HepG2 (cell line): ENCODE results near the gene CCDC18. TPM values are rescaled to one million over a fixed set of nuclear protein-coding genes. Genes with fewer than 3 reads are reported as not detected.

Source experiments
- HDAC2 ChIP-seq: sonication (generic); formaldehyde crosslinking; IDR thresholded peaks from 2 replicates; pipeline ENCODE4 v1.4.0; 2020; ENCODE audit warnings: missing genetic modification reagents
- KLF12 ChIP-seq: sonication (generic); formaldehyde crosslinking; IDR thresholded peaks from 2 replicates; pipeline ENCODE4 v1.4.0; 2020; ENCODE audit warnings: missing genetic modification reagents, borderline replicate concordance
- KLF6 ChIP-seq: IDR thresholded peaks from 2 replicates; pipeline ENCODE4 v1.8.0; 2016; ENCODE audit warnings: missing biosample characterization, missing genetic modification reagents
- PAF1 ChIP-seq: IDR thresholded peaks from 2 replicates; pipeline ENCODE4 v1.6.1; 2016; ENCODE audit warnings: missing genetic modification reagents, missing compliant biosample characterization
- SOX5 ChIP-seq: IDR thresholded peaks from 2 replicates; pipeline ENCODE4 v1.6.1; 2016; ENCODE audit warnings: borderline replicate concordance
- STAT5B ChIP-seq: sonication (generic); formaldehyde crosslinking; IDR thresholded peaks from 2 replicates; pipeline ENCODE4 v1.4.0; 2020; ENCODE audit warnings: missing genetic modification reagents
- U2AF2 ChIP-seq: fragments of 200-400 bp; formaldehyde crosslinking; IDR thresholded peaks from 2 replicates; pipeline ENCODE4 v1.6.1; 2017; ENCODE audit warnings: low read depth, mild to moderate bottlenecking, low read length
- WIZ ChIP-seq: sonication (generic); formaldehyde crosslinking; IDR thresholded peaks from 2 replicates; pipeline ENCODE4 v1.5.1; 2020; ENCODE audit warnings: mild to moderate bottlenecking, missing genetic modification reagents
- ZFY ChIP-seq: sonication (generic); formaldehyde crosslinking; IDR thresholded peaks from 2 replicates; pipeline ENCODE4 v1.4.0; 2020; ENCODE audit warnings: missing genetic modification reagents
- ZNF737 ChIP-seq: sonication (generic); formaldehyde crosslinking; IDR thresholded peaks from 2 replicates; pipeline ENCODE4 v1.5.0; 2020; ENCODE audit warnings: missing genetic modification reagents, mild to moderate bottlenecking, borderline replicate concordance
- ZNF841 ChIP-seq: sonication (generic); formaldehyde crosslinking; IDR thresholded peaks from 2 replicates; pipeline ENCODE4 v1.8.1; 2023; ENCODE audit warnings: missing genetic modification reagents, borderline replicate concordance
- polyA plus RNA-seq, 8 experiments: library from polyadenylated mRNA; depleted of rRNA in 3 of 8; stranded (reverse) in 7 of 8; unstranded in 1 of 8; fragments of >200 nt; fragmentation: Illumina TruSeq in 4 of 8; extraction: Trizol in 4 of 8; gene quantifications; 2 replicates each; pipeline versions ENCODE4 v1.2.1 to v1.2.3, GENCODE V29; 2011 to 2016; ENCODE audit warnings: low read depth in 4 of 8, missing spikeins in 1 of 8, mixed read lengths in 1 of 8; ENCODE audit not compliant: insufficient read depth in 1 of 8
- total RNA-seq, 5 experiments: library from RNA; depleted of rRNA; stranded (reverse); fragments of >200 nt; fragmentation: Illumina TruSeq; extraction: Trizol; gene quantifications; 2 replicates each; pipeline ENCODE4 v1.2.3, GENCODE V29; 2016; ENCODE audit warnings: low read depth in 1 of 5
- TF ChIP-seq, protein P1 (sequence below): sonication (generic); formaldehyde crosslinking; IDR thresholded peaks from 2 replicates; pipeline ENCODE4 v1.4.0; 2020; ENCODE audit warnings: missing genetic modification reagents, borderline replicate concordance
- TF ChIP-seq, protein P2 (sequence below): sonication (generic); formaldehyde crosslinking; IDR thresholded peaks from 2 replicates; pipeline ENCODE4 v1.9.0; 2021; ENCODE audit warnings: missing genetic modification reagents, borderline replicate concordance
- TF ChIP-seq, protein P3 (sequence below): sonication (generic); formaldehyde crosslinking; IDR thresholded peaks from 2 replicates; pipeline ENCODE4 v1.4.0; 2020; ENCODE audit warnings: missing genetic modification reagents
- TF ChIP-seq, protein P4 (sequence below): sonication (generic); formaldehyde crosslinking; IDR thresholded peaks from 2 replicates; pipeline ENCODE4 v1.8.0; 2022; ENCODE audit warnings: missing genetic modification reagents, mild to moderate bottlenecking, borderline replicate concordance
- TF ChIP-seq, protein P5 (sequence below): sonication (generic); formaldehyde crosslinking; conservative IDR thresholded peaks from 2 replicates; pipeline ENCODE4 v1.4.0; 2020; ENCODE audit warnings: mild to moderate bottlenecking, missing genetic modification reagents, moderate library complexity
- TF ChIP-seq, protein P6 (sequence below): sonication (generic); formaldehyde crosslinking; IDR thresholded peaks from 2 replicates; pipeline ENCODE4 v1.8.1; 2023; ENCODE audit warnings: missing genetic modification reagents, inconsistent platforms, borderline replicate concordance

Gene CCDC18
- total and polyA plus RNA-seq, 2 of the 13 experiments (the other 11 are each of a cell fraction or from before 2014, with no cell fraction given): 1.9 to 18.4 TPM

DNA sequence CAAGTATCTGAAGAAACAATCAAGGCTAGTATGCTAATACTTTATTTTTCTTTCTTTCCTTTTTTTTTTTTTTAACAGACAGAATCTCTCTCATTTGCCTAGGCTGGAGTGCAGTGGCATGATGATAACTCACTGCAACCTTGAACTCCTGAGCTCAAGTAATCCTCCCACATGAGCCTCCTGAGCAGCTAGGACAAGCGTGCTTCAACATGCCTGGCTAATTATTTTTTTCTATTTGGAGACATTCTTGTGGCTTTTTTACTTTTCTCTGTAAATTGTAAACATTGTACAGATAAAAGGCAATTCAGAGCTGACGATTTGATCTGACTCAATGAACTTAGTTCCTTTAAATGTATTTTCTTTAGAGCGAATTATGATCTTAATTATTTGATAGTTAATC lies 41.4 kb downstream of the CCDC18 start (continued):
- TF ChIP-seq, protein P1, sequence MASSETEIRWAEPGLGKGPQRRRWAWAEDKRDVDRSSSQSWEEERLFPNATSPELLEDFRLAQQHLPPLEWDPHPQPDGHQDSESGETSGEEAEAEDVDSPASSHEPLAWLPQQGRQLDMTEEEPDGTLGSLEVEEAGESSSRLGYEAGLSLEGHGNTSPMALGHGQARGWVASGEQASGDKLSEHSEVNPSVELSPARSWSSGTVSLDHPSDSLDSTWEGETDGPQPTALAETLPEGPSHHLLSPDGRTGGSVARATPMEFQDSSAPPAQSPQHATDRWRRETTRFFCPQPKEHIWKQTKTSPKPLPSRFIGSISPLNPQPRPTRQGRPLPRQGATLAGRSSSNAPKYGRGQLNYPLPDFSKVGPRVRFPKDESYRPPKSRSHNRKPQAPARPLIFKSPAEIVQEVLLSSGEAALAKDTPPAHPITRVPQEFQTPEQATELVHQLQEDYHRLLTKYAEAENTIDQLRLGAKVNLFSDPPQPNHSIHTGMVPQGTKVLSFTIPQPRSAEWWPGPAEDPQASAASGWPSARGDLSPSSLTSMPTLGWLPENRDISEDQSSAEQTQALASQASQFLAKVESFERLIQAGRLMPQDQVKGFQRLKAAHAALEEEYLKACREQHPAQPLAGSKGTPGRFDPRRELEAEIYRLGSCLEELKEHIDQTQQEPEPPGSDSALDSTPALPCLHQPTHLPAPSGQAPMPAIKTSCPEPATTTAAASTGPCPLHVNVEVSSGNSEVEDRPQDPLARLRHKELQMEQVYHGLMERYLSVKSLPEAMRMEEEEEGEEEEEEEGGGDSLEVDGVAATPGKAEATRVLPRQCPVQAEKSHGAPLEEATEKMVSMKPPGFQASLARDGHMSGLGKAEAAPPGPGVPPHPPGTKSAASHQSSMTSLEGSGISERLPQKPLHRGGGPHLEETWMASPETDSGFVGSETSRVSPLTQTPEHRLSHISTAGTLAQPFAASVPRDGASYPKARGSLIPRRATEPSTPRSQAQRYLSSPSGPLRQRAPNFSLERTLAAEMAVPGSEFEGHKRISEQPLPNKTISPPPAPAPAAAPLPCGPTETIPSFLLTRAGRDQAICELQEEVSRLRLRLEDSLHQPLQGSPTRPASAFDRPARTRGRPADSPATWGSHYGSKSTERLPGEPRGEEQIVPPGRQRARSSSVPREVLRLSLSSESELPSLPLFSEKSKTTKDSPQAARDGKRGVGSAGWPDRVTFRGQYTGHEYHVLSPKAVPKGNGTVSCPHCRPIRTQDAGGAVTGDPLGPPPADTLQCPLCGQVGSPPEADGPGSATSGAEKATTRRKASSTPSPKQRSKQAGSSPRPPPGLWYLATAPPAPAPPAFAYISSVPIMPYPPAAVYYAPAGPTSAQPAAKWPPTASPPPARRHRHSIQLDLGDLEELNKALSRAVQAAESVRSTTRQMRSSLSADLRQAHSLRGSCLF: no peak
- TF ChIP-seq PAF1 (CRISPR knock-in tag): no peak
- TF ChIP-seq U2AF2: no peak
- TF ChIP-seq, protein P2, sequence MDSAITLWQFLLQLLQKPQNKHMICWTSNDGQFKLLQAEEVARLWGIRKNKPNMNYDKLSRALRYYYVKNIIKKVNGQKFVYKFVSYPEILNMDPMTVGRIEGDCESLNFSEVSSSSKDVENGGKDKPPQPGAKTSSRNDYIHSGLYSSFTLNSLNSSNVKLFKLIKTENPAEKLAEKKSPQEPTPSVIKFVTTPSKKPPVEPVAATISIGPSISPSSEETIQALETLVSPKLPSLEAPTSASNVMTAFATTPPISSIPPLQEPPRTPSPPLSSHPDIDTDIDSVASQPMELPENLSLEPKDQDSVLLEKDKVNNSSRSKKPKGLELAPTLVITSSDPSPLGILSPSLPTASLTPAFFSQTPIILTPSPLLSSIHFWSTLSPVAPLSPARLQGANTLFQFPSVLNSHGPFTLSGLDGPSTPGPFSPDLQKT (CRISPR knock-in tag): no peak
- peak; percentile 64; the same call in 1 of the 2 replicates for TF ChIP-seq SOX5
- TF ChIP-seq, protein P3, sequence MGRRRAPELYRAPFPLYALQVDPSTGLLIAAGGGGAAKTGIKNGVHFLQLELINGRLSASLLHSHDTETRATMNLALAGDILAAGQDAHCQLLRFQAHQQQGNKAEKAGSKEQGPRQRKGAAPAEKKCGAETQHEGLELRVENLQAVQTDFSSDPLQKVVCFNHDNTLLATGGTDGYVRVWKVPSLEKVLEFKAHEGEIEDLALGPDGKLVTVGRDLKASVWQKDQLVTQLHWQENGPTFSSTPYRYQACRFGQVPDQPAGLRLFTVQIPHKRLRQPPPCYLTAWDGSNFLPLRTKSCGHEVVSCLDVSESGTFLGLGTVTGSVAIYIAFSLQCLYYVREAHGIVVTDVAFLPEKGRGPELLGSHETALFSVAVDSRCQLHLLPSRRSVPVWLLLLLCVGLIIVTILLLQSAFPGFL: no peak
- TF ChIP-seq, protein P4, sequence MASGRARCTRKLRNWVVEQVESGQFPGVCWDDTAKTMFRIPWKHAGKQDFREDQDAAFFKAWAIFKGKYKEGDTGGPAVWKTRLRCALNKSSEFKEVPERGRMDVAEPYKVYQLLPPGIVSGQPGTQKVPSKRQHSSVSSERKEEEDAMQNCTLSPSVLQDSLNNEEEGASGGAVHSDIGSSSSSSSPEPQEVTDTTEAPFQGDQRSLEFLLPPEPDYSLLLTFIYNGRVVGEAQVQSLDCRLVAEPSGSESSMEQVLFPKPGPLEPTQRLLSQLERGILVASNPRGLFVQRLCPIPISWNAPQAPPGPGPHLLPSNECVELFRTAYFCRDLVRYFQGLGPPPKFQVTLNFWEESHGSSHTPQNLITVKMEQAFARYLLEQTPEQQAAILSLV (CRISPR knock-in tag): no peak
- TF ChIP-seq ZNF841 (CRISPR knock-in tag): no peak
- TF ChIP-seq KLF12 (CRISPR knock-in tag): no peak
- TF ChIP-seq STAT5B: no peak
- TF ChIP-seq ZFY: no peak
- TF ChIP-seq, protein P5, sequence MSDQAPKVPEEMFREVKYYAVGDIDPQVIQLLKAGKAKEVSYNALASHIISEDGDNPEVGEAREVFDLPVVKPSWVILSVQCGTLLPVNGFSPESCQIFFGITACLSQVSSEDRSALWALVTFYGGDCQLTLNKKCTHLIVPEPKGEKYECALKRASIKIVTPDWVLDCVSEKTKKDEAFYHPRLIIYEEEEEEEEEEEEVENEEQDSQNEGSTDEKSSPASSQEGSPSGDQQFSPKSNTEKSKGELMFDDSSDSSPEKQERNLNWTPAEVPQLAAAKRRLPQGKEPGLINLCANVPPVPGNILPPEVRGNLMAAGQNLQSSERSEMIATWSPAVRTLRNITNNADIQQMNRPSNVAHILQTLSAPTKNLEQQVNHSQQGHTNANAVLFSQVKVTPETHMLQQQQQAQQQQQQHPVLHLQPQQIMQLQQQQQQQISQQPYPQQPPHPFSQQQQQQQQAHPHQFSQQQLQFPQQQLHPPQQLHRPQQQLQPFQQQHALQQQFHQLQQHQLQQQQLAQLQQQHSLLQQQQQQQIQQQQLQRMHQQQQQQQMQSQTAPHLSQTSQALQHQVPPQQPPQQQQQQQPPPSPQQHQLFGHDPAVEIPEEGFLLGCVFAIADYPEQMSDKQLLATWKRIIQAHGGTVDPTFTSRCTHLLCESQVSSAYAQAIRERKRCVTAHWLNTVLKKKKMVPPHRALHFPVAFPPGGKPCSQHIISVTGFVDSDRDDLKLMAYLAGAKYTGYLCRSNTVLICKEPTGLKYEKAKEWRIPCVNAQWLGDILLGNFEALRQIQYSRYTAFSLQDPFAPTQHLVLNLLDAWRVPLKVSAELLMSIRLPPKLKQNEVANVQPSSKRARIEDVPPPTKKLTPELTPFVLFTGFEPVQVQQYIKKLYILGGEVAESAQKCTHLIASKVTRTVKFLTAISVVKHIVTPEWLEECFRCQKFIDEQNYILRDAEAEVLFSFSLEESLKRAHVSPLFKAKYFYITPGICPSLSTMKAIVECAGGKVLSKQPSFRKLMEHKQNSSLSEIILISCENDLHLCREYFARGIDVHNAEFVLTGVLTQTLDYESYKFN (CRISPR knock-in tag): peak; percentile 85
- TF ChIP-seq WIZ (CRISPR knock-in tag): no peak
- TF ChIP-seq HDAC2 (CRISPR knock-in tag): peak; percentile 67; the same call in 1 of the 2 replicates
- TF ChIP-seq KLF6: no peak
- TF ChIP-seq, protein P6, sequence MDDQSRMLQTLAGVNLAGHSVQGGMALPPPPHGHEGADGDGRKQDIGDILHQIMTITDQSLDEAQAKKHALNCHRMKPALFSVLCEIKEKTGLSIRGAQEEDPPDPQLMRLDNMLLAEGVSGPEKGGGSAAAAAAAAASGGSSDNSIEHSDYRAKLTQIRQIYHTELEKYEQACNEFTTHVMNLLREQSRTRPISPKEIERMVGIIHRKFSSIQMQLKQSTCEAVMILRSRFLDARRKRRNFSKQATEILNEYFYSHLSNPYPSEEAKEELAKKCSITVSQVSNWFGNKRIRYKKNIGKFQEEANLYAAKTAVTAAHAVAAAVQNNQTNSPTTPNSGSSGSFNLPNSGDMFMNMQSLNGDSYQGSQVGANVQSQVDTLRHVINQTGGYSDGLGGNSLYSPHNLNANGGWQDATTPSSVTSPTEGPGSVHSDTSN (CRISPR knock-in tag): no peak
- no peak for TF ChIP-seq ZNF737
